ENCODE measurements around the gene ECSCR.
"Not testable (repeated sequence)": the region's sequence is repeated elsewhere in the genome, so short reads cannot be mapped to it uniquely, and the experiment has no call there.

Gene ECSCR

DNA sequence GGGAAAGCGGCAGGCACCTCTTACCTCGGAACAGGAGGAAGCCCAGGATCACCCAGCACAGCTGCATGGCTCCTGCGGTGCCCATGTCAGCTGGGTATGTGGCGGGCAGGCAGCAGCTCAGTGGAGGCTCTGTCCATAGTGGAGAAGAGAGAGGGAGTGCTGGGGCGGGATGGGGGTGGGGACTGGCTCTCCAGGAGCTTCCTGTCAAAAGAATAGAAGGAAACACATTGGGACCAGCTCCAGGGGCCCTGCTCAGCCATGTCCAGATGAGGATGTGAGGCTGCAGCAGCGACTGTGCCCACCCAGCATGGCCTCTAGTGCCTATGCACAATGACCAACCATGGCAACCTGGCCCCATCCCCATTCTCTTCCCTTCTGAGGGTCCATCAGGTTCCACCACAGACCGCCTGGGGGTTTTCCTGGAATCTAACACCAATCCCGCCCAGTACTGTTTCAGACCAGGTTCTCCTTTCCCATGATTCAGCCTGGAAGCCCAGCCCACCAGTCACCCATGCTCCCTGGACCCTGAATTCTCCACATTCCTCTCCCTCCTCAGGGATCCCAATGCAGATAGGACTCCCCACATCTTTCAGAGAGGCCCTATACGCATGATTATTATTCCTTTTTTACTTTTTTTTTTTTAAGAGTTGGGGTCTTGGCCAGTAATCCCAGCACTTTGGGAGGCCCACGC, at the start of gene ECSCR:
Gene ECSCR, minus strand, starts transcription at position 158 of the 691 bp plus-strand sequence. Its CDS starts 73 bp downstream, at position 85.
- DNase-seq: no peak

GRCh38 chr5:139504722-139505121, 42.2 kb upstream of the ECSCR start:
- not testable (repeated sequence) for DNase-seq

GRCh38 chr5:139503879-139504278, 41.3 kb upstream of the ECSCR start:
- DNase-seq: not testable (repeated sequence)

DNA sequence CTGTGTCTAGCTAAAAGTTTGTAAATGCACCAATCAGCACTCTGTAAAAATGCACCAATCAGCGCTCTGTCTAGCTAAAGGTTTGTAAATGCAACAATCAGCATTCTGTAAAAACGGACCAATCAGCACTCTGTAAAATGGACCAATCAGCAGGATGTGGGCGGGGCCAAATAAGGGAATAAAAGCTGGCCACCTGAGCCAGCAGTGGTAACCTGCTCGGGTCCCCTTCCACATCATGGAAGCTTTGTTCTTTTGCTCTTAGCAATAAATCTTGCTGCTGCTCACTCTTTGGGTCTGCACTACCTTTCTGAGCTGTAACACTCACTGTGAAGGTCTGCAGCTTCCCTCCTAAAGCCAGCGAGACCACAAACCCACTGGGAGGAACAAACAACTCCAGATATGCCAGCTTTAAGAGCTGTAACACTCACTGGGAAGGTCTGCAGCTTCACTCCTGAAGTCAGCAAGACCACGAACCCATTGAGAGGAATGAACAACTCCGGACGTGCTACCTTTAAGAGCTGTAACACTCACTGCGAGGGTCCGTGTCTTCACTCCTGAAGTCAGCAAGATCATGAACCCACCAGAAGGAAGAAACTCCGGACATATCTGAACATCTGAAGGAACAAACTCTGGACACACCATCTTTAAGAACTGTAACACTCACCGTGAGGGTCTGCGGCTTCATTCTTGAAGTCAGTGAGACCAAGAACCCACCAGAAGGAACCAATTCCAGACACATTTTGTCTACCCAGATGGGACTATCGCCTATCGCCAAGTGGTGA, 40.7 kb upstream of the ECSCR start:
- not testable (repeated sequence) for DNase-seq

DNA sequence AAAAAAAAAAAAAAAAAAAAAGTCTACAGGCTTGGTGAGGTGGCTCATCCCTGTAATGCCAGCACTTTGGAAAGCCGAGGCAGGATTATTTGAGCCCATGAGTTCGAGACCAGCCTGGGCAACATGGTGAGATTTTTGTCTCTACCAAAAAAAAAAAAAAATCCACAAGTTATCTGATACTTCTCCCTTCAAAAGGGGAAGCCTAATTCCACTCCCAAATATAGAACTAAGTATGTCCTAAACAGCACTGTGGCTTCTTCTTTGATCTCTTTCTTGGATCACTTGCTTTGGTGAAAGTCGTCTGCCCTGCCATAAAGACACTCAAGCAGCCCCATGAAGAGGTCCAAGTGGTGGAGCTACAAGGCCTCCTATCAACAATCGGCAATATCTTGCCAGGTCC, 38.8 kb upstream of the ECSCR start:
- no peak for DNase-seq

DNA sequence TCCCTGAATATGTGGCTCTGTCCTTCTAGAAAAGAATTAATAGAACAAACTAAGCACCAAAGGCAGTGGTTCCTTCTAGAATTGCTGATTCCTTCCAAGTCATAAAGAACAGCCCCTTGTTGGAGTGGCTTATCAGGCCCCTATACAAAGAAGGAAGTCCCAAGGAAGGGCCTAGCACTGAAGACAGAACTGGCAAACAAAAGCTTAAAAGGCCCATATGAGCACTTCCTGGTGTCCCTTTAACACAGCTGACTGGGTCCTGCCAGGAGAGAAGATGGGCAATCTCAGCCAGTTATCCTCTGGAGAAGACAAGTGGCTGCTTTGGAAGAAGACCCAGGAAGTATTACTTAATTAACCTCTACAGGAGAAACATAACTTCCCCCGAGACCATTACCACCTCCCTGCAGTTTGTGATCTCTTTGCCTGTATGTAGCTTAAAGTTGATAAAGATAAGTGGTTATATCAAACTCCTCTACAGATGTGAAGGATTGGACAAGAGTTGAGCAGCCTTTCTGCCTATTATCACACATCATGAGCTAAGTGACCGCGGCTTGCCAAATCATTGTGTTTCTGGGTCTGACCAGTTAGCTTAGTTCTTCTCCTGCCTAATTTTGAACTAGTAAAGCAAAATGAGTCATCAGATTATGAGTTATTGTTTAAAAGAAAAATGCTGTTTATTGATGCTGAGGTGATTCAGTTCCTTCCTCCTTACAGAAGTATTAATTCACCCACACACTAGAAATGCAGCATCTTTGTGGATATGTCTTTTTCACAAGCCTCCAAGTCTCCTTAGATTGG, 33.3 kb upstream of the ECSCR start:
- DNase-seq: no peak

DNA sequence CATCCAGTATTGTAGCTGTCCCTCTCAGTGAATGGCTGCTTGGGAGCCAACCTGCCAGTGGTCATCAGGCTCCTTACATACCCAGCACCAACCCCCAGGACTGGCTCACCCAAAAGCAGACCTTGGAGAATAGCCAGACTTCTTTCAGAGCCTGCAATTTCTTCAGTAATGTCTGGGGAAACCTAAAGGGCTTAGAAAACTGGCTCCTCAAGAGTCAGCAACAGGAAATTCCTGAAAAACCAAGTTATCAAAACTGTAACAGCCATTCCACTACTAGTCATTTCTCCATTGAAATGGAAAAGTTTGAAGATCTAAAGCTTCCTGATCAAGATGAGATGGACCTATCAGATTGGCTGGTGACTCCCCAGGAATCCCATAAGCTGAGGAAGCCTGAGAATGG, 32.3 kb upstream of the ECSCR start:
- no peak for DNase-seq

- DNase-seq: no peak
Observed at GRCh38 chr5:139494256-139494655, 31.7 kb upstream of the ECSCR start.

- DNase-seq: no peak
Observed at GRCh38 chr5:139492700-139493192, 30.2 kb upstream of the ECSCR start.

GRCh38 chr5:139488260-139488659, 25.7 kb upstream of the ECSCR start:
- no peak for DNase-seq

DNA sequence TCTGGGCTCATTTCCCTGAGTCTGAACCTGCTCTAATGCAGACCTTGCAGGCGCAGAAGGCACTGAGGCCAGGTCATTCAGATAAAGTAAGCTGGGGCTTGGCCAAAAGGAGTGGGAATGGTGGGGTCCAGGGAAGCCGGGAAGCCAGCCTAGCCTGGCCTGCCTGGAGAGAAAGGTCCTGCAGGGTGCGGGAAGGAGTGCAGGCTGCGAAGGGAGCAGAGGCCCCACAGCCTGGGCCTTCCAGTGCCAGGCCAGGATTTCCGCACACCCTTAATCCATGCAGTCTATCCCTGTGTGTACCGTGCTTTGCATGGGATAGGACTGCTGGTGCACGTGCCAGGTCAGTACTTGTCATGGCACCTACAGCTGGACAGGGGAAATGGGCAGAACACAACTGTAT, 23.7 kb upstream of the ECSCR start:
- DNase-seq: no peak

- DNase-seq: not testable (repeated sequence)
Observed at GRCh38 chr5:139482890-139483208, 20.3 kb upstream of the ECSCR start.

DNA sequence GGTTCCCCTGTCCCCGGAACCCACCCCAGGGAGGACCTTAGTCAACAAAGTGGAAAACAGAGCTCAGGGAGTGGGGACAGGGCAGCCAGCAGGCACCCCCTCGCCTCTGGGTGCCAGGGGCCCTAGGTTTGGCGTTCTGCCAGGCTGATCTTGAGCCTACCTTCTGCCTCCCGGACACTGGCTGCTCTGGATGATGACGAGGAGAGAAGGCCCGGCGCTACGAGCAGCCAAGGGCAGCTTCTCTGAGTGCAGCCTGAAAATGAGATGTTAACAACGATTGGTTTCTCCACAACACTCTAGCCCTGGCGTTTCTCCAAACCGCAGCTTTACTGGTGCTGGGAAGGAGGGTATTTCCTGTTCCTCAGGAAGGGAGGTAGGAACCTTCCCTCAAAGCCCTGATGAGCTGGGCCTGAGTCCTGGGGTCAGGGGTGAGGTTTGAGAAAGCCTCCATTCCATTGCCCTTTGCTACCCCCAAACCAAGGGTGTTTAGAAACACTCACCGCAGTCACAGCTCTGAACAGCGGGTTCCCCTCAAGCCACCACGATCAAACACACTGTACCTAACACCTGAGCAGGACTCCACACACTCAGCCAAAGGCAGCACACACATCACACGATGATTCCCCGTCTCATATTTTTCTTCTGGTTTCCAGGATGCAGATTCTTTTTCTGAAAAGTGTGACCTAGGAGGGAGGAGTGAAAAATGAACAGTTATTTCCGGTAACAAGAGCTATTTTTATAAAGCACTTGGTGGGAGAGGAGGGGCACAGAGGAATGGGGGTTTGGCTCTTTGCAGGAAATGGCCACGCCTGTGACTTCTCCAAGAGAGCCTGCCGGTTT, 19.7 kb upstream of the ECSCR start, which contains the start of gene STING1:
Gene STING1, minus strand, starts transcription at position 709 of the 840 bp plus-strand sequence. CDS start 1,054 bp downstream, outside the sequence.
- peak; percentile 79 for DNase-seq

DNA sequence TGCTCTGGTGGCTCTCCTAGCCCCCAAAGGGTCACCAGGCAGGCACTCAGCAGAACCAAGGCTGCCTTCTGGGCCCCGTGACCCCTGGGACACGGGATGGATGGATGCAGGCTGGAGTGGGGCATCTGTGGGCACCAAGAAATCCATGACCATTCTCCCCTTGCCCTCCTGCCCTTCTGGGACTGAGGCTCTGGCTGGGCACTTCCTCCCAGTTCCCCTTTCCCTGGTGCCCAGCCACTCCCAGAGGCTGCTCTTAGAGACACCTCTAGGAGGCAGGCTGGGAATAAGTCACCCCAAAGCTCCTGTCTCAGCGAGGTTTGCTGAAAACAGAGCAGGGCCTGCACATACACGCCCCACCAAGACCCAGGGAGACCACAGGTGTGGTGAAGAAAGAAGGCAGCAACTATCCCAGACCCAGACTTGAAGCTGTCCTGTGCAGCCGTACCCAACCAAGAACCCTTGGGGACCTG, 19.1 kb upstream of the ECSCR start:
- DNase-seq: peak; percentile 33

- DNase-seq: no peak
Observed at GRCh38 chr5:139481122-139481533, 18.6 kb upstream of the ECSCR start.

DNA sequence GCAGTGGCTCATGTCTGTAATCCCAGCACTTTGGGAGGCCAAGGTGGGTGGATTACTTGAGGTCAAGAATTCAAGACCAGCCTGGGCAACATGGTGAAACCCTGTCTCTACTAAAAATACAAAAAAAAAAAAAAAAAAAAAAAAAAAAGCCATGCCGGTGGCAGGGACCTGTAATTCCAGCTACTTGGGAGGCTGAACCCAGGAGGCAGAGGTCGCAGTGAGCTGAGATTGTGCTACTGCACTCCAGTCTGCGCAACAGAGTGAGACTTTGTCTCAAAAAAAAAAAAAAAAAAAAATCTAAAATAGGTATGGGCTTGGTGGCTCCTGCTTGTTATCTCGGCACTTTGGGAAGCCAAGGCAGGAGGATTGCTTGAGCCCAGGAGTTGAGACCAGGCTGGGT, 17.2 kb upstream of the ECSCR start:
- DNase-seq: not testable (repeated sequence)

DNA sequence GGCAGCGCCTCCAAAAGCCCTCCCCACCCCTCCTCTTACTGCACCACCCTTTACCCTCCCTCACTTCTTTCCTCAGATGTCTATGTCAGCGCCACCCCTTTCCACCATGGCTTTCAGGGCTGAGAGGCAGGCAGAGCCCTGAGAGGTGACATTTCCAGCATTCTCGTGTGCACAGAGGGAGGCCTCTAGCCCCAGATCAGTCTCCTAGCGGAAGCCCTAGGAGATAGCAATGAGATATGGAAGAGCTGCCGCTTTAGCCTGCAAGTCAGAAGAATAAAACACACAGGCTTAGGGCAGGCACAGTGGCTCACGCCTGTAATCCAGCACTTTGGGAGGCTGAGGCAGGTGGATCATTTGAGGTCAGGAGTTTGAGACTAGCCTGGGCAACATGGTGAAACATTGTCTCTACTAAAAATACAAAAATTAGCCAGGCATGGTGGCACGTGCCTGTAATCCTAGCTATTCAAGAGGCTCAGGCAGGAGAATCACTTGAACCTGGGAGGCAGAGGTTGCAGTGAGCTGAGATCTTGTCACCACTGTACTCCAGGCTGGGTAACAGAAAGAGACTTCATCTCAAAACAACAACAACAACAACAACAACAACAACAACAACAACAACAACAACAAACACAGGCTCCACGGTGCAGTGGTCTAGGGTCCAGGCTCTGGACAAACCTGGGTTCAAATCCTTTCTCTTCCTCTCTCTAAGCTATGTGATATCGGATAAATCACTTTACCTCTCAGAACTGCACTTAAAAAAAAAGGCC, 16.3 kb upstream of the ECSCR start:
- DNase-seq: not testable (repeated sequence)

GRCh38 chr5:139475865-139476617, 13.5 kb upstream of the ECSCR start:
- DNase-seq: no peak

GRCh38 chr5:139474890-139475791, 12.6 kb upstream of the ECSCR start:
- peak; percentile 51 for DNase-seq

Data from CD4-positive, alpha-beta T cell treated with Interleukin-17A for 1 hour (primary cell).